Stomach (tissue), 9 donors: ENCODE measurements around the gene CCDC136. TPM values are rescaled to one million over a fixed set of nuclear protein-coding genes. Genes with fewer than 3 reads are reported as not detected.
A peak's percentile ranks its signal among the peaks of the same experiment; 100 is the strongest.

Experiments
- DNase-seq, 2 donors: peaks; one replicate each; pipeline versions ENCODE4 v3.0.0 to v3.0.0-alpha.2; 2013 to 2019
- H3K27ac ChIP-seq, 5 donors: fragments of 200-600 bp in 4 of 5; sonication (generic) in 4 of 5; one replicate each; pipeline ENCODE4 v1.5.1; 2013 to 2019; ENCODE audit warnings: mild to moderate bottlenecking in 1 of 5, moderate library complexity in 1 of 5
- H3K27me3 ChIP-seq, 3 donors: fragments of 200-600 bp; sonication (generic); one replicate each; pipeline ENCODE4 v1.5.1; 2017 to 2019; ENCODE audit warnings: mixed run types in 1 of 3
- H3K36me3 ChIP-seq, 4 donors: fragments of 200-600 bp; sonication (generic); 1 replicate in 3 of 4; 2 replicates in 1 of 4; pipeline ENCODE4 v1.5.1; 2016 to 2019
- H3K4me1 ChIP-seq, 4 donors: fragments of 200-600 bp; sonication (generic); one replicate each; pipeline ENCODE4 v1.5.1; 2016 to 2019
- H3K4me3 ChIP-seq, 4 donors: fragments of 200-600 bp; sonication (generic) in 3 of 4; one replicate each; pipeline ENCODE4 v1.5.1; 2016 to 2019; ENCODE audit warnings: mild to moderate bottlenecking in 1 of 4
- H3K9me3 ChIP-seq, 4 donors: fragments of 200-600 bp; sonication (generic); one replicate each; pipeline ENCODE4 v1.5.1; 2016 to 2019
- EP300 ChIP-seq: sonication (generic); formaldehyde crosslinking; IDR thresholded peaks from one replicate; pipeline ENCODE4 v1.6.1; 2017; ENCODE audit warnings: antibody characterized with exemption
- POLR2A ChIP-seq, 4 donors: fragments of 450-650 bp; IDR thresholded peaks; one replicate each; pipeline ENCODE4 v1.6.1; 2016; ENCODE audit warnings: antibody characterized with exemption in 4 of 4, control low read depth in 2 of 4, mild to moderate bottlenecking in 1 of 4, moderate library complexity in 1 of 4
- POLR2AphosphoS5 ChIP-seq, 3 donors: sonication (generic); formaldehyde crosslinking; IDR thresholded peaks; one replicate each; pipeline ENCODE4 v1.6.1; 2016; ENCODE audit warnings: antibody characterized with exemption in 3 of 3
- WGBS, 5 donors: extraction: QIAGEN DNeasy Blood & Tissue Kit in 3 of 5; methylation state at CpG; one replicate each; pipeline versions ENCODE4 v1.1.5 to v1.1.7; 2013 to 2018; 5-methylcytosine and 5-hydroxymethylcytosine counted together
- intact Hi-C: fragments of 100-400 bp; cut with DNase I; formaldehyde crosslinking; loops from one replicate; pipeline ENCODE4 v1.15.1; 2023; ENCODE audit warnings: low total_unique reads
- polyA plus RNA-seq, 3 donors: library from polyadenylated mRNA; stranded (reverse); fragments of 200-250 nt; gene quantifications; one replicate each; pipeline ENCODE4 v1.2.3, GENCODE V29; 2013
- total RNA-seq, 5 donors: library from RNA; depleted of rRNA; stranded (reverse); fragments of >200 nt; gene quantifications; one replicate each; pipeline versions ENCODE4 v1.1.0 to v1.2.3, GENCODE V29; 2014 to 2016
- TF ChIP-seq, protein P1 (sequence below), 7 experiments: fragments of 450-650 bp in 4 of 7; fragments of 200-600 bp in 3 of 7; sonication (generic) in 3 of 7; IDR thresholded peaks; one replicate each; pipeline ENCODE4 v1.5.1; 2016 to 2019; ENCODE audit warnings: antibody characterized with exemption in 7 of 7, control low read depth in 2 of 7, mild to moderate bottlenecking in 1 of 7
- donor health status: healthy with polysubstance abuse.
- donor health status: Bipolar disorder and iron deficiency.
- donor health status: healthy.

Gene CCDC136
- total and polyA plus RNA-seq, 8 donors, result 2.3 to 36.8 (median 5.4) TPM

DNA sequence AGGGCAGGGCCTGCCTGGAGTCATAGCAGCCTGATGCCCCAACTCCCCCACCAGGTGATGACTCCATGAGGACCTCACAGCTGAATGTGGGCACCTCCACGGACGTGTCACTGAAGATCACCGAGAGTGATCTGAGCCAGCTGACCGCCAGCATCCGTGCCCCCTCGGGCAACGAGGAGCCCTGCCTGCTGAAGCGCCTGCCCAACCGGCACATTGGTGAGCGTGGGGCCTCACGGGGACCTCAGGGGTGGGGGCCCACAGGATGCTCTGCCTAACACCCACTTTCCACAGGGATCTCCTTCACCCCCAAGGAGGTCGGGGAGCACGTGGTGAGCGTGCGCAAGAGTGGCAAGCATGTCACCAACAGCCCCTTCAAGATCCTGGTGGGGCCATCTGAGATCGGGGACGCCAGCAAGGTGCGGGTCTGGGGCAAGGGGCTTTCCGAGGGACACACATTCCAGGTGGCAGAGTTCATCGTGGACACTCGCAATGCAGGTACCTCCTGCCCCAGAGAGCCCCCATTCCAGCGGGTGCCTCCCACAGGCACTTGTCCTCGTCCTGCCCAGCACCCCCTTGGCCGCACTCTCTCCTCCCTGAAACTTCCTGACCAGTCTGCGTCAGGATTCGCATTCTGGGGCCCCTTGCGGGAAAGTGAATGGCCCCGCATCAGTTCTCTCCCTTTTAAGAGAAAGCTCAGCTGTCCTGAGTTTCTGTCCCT is 60.9 kb downstream of the CCDC136 start:
- intact Hi-C loops, result no loop called here
- Histone ChIP-seq H3K27me3 (no peaks in the 10 kb centered on the region), H3K27ac (peak overlapping the region in 1 of 5 donors; percentile 13), H3K4me1 (no peaks in the 10 kb centered on the region), H3K36me3 (peaks cover 0 to 95% (median 78%) of the 10 kb centered on the region in 4 donors), H3K4me3 (no peak overlapping the region), H3K9me3 (no peaks in the 10 kb centered on the region)
- TF ChIP-seq, protein P1, sequence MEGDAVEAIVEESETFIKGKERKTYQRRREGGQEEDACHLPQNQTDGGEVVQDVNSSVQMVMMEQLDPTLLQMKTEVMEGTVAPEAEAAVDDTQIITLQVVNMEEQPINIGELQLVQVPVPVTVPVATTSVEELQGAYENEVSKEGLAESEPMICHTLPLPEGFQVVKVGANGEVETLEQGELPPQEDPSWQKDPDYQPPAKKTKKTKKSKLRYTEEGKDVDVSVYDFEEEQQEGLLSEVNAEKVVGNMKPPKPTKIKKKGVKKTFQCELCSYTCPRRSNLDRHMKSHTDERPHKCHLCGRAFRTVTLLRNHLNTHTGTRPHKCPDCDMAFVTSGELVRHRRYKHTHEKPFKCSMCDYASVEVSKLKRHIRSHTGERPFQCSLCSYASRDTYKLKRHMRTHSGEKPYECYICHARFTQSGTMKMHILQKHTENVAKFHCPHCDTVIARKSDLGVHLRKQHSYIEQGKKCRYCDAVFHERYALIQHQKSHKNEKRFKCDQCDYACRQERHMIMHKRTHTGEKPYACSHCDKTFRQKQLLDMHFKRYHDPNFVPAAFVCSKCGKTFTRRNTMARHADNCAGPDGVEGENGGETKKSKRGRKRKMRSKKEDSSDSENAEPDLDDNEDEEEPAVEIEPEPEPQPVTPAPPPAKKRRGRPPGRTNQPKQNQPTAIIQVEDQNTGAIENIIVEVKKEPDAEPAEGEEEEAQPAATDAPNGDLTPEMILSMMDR (IDR thresholded peaks at IDR 0.05), result no peak
- TF ChIP-seq EP300 (no peak), POLR2AphosphoS5 (IDR thresholded peaks at IDR 0.05) (no peak), POLR2A (IDR thresholded peaks at IDR 0.05) (no peak)
- 90 to 100% (median 91%) methylated on average over 5 to 28 of the region's 28 CpGs for WGBS, 5 donors
- no peak for DNase-seq

DNA sequence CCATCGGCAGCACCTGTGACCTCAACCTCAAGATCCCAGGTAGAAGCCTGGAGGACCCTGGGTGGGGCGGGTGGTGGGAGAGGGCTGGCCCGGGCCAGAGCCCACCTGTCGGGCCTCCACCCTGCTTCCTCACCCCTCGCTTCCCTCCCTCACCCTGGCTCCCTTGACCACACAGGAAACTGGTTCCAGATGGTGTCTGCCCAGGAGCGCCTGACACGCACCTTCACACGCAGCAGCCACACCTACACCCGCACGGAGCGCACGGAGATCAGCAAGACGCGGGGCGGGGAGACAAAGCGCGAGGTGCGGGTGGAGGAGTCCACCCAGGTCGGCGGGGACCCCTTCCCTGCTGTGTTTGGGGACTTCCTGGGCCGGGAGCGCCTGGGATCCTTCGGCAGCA is 62.0 kb downstream of the CCDC136 start:
- intact Hi-C loops, result no loop called here
- Histone ChIP-seq H3K36me3 (peaks cover 0 to 87% (median 72%) of the 10 kb centered on the region in 4 donors), H3K9me3 (no peaks in the 10 kb centered on the region), H3K4me1 (peaks cover 2 to 6% (median 4%) of the 10 kb centered on the region in 4 donors), H3K4me3 (no peak overlapping the region), H3K27ac (no peak overlapping the region), H3K27me3 (no peaks in the 10 kb centered on the region)
- no peak for DNase-seq
- TF ChIP-seq EP300 (no peak), POLR2A (IDR thresholded peaks at IDR 0.05) (no peak), POLR2AphosphoS5 (IDR thresholded peaks at IDR 0.05) (no peak)
- TF ChIP-seq, protein P1 (IDR thresholded peaks at IDR 0.05), result no peak
- 73 to 85% (median 74%) methylated on average over 20 to 23 of the region's 23 CpGs for WGBS, 5 donors

DNA sequence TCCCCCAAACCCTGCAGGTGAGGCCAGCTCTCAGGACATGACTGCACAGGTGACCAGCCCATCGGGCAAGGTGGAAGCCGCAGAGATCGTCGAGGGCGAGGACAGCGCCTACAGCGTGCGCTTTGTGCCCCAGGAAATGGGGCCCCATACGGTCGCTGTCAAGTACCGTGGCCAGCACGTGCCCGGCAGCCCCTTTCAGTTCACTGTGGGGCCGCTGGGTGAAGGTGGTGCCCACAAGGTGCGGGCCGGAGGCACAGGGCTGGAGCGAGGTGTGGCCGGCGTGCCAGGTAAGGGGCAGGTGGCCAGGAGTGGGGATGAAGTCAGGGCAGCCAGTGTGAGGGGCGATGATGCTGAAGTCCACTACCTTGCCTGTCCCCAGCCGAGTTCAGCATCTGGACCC is 62.6 kb downstream of the CCDC136 start:
- Histone ChIP-seq H3K27me3 (no peaks in the 10 kb centered on the region), H3K4me3 (no peak overlapping the region), H3K36me3 (peaks cover 0 to 82% (median 67%) of the 10 kb centered on the region in 4 donors), H3K27ac (no peak overlapping the region), H3K9me3 (no peaks in the 10 kb centered on the region), H3K4me1 (peaks cover 5 to 12% (median 10%) of the 10 kb centered on the region in 4 donors)
- TF ChIP-seq POLR2AphosphoS5 (IDR thresholded peaks at IDR 0.05) (no peak), EP300 (no peak), POLR2A (IDR thresholded peaks at IDR 0.05) (no peak)
- TF ChIP-seq, protein P1 (IDR thresholded peaks at IDR 0.05), result no peak
- no peak for DNase-seq
- intact Hi-C loops, result no loop called here
- WGBS, 5 donors, result 86 to 93% (median 91%) methylated on average over 20 to 21 of the region's 21 CpGs

DNA sequence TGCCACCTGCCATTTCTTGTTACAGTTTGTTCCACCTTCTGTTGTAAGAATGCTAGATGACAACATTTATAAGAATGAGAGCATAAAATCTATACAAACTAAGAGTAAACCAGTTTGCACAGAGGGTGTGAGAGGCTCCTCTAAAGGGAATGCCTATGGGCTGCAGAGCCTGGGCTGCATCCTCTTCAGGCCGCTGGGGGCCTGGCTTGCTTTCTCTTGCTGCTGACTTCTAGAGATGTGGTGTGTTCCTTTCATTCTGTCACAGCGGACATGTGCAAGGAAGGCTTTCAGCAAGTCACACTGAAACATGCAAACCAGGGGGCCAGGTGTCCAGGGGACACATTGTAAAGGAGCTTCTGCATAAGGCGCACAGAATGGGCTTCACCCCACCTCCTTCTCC is 63.8 kb downstream of the CCDC136 start:
- no peak for DNase-seq
- Histone ChIP-seq H3K4me1 (peaks cover 16 to 23% (median 20%) of the 10 kb centered on the region in 4 donors), H3K36me3 (peaks cover 0 to 70% (median 56%) of the 10 kb centered on the region in 4 donors)

More for the DNA sequence above, 63.8 kb downstream of the CCDC136 start:
- no peaks in the 10 kb centered on the region for H3K9me3 ChIP-seq
- TF ChIP-seq, protein P1 (IDR thresholded peaks at IDR 0.05), result no peak
- TF ChIP-seq POLR2A (IDR thresholded peaks at IDR 0.05) (no peak), EP300 (no peak), POLR2AphosphoS5 (IDR thresholded peaks at IDR 0.05) (no peak)
- intact Hi-C loops, result no loop called here
- WGBS, 5 donors, result 79 to 89% (median 87%) methylated on average over 3 of the region's 3 CpGs
- H3K4me3 ChIP-seq, result no peak overlapping the region
- H3K27me3 ChIP-seq, result no peaks in the 10 kb centered on the region
- H3K27ac ChIP-seq, result no peak overlapping the region
